GM21390 (cell line): ENCODE results near the gene TMOD1.
A peak's percentile ranks its signal among the peaks of the same experiment; 100 is the strongest.

ENCODE experiments used
- ATAC-seq: cut with Tn5 transposase; IDR thresholded peaks from one replicate; pipeline ENCODE4 v1.9.1; 2021; ENCODE audit not compliant: unreplicated experiment

The TMOD1 gene

DNA sequence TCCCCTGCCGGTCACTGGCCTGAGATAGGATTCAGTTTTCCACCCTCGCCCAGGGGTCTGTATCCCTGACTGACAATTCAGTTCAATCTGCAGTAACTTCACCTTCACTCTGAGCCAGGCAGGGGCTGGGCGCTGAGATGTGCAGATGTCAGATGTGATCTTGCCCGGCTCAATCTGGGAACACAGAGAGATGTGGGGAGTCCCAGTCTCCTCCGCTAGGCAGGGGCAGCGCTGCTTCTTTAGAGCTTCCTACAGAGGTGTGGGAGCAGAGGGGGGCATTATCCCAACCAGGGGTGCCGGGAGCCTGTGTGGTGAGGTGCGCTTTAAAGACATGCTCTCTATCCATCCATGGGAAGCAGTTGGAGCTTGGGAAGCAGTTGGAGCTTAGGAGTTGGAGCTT, 14.6 kb downstream of the TMOD1 start:
- no peak for ATAC-seq

DNA sequence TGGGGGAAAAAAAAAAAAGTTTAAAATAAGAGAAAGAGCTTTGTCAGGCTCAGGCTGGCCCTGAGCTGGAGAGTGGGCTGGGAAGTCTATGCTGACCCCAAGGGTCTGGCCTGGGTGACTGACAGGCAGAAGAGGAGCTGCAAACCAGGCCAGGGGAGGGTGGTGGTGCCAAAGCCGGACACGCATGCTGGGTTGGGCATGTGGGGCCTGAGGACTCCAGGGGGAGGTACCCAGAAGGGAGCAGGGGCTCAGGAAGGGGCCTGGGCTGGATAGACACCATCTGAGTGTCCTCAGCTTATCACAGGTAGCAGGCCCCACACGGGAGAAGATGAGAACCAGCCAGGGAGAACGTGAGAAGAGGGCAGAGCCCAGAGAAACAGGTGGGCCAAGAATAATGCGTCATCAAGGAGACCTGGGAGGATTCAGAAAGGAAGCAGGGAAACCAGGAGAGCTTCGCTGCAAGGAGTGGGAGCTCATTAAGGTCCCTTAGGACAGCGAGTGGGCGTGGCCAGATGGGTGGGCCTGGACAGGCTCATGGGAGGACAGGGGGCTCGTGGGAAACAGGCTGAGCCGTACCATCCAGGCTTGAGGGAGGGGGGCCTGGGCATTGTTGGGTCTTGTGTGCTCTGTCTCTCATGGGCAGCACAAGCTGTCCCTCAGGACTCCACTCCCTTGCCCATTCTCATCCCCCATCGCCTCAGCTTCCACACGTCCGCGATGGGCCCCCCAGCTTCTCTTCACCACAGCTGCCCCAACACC, 16.0 kb downstream of the TMOD1 start:
- ATAC-seq: no peak

DNA sequence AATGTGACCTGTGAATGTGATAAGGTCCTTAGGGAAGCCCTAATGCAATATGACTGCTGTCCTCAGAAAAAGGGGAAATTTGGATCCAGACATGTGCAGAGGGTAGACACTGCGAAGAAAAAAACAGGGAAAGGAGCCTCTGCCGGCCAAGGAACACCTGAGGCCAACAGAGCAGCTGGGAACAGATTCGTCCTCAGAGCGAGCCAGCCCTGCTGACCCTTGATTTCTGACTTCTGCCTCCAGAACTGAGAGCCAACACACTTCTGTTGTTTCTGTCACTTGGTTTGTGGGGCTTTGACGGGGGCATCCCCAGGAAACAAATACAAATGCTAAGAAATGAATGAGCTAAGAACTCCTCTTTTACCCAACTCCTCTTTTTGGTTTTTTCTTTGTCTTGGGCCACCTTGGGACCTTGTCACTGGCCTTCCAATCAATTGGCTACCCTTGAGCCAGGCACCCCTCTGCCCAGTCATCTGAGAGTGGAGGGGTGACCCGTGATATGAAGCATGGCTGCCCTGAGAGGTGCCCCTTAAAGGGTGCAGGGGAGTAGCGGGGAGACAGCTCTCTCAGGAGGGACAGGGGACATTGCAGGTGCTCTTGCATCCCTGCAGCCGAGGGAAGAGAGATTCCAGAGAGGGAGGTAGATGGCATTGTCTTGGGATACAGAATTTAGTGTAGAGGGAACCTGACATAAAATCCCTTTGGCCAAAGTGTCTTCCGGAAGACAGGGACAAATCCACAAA, 16.9 kb downstream of the TMOD1 start:
- no peak for ATAC-seq

DNA sequence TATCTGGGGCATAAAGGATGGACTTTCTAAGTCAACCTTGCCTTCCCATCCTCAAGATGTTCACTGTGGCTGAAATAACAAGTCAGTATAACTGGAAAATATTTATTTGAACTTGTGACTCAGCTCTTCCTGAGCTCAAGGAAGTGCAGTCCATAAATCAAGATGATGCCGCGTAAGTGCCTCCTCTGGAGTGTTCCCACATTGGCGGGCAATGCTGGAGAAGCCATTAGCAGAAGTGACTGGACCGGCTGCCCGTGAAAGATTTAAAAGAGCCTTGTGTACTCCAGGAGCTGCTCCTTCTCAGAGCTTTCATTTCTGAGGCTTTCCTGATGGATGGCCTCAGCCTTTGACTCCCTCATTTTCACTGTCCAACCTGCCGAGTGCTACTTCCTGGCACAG, 17.4 kb downstream of the TMOD1 start:
- no peak for ATAC-seq

DNA sequence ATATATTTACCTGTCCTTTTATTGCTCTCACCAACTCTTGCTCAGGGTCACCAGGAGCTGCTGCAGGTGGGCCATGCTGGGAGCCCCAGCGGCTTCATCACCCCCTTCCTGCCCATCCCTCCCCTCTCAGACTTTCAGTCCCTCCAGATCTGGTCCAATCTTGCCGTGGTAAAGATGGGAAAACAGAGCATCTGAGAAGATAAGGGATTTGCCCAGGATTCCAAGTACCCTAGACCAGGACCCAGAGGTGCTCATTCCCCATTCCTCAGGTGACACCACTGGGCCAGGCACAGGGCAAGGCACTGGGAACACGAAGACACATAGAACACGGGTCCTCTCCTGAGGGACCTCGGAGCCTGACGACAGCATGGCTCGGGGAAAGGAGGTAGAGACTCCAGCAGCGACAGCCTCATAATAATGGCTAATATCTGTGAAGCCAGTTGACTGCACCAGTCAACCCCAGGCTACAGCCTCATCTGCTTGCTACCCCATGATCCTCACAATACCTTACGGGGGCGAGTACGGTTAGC, 18.0 kb downstream of the TMOD1 start:
- no peak for ATAC-seq

DNA sequence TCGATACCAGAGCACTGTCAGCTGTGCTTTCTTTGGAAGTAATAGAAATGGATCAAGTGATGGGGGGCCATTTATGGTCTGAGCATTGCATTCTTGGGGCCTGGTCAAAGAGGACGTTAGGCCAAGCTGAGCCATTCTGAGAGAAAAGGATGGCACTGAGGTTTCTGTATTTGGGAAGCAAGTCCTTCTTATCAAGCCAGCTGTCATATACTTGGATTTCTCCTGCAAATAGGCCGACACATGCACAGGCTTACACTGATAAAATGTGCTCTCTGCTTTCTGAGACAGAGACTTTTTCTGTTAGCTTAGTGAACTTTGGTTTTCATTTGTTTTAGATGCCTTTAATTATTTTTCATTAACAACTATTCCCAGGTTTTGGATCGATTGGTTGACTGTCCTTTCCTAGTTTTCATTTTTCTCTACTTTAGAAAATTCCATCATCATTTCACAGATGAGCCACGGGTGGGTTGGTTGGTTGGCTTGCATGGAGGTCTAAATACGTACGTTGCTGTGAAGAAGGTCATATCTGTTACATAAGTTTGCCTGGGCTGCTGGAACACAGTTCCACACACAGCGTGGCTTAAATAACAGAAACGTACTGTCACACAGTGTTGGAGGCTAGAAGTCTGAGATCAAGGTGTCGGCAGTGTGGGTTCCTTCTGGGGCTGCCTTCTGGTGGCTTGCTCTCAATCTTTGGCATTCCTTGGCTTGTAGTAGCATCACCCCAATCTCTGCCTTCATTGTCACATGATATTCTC, 20.3 kb downstream of the TMOD1 start:
- no peak for ATAC-seq

DNA sequence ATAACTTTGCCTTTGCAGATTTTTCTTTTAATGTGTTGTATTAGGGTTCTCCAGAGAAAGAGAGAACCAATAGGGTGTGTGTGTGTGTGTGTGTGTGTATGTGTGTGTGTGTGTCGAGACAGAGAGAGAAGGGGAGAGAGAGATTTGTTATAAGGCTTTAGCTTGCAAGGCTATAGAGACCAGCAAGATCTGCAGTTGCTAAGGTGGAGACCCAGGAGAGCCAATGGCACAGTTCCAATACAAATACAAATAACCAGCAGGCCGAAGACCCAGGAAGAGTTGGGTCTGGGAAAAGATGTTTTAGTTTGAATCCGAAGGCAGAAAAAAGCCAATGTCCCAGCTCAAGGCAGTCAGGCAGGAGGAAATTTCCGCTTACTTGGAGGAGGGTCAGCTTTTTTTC, 23.0 kb downstream of the TMOD1 start:
- no peak for ATAC-seq

DNA sequence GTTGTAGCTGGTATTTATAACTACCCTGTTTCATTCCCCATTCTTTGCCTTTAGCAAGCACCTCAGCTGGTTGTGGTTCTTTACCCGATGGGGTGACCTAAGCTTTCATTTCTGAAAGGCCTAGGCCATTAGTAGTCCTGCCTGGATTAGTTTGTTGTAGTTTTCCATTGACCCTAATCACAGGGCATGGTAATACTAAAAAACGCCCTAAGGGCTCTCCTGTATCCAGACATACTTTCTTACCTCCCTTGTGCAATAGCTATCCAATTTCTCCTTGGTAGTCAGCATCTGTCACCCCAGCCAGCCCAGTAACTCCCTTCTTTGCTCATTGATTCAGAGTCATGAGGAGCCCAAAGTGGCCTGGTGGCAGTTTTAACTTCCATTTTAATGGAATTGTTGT, 24.0 kb downstream of the TMOD1 start:
- no peak for ATAC-seq

DNA sequence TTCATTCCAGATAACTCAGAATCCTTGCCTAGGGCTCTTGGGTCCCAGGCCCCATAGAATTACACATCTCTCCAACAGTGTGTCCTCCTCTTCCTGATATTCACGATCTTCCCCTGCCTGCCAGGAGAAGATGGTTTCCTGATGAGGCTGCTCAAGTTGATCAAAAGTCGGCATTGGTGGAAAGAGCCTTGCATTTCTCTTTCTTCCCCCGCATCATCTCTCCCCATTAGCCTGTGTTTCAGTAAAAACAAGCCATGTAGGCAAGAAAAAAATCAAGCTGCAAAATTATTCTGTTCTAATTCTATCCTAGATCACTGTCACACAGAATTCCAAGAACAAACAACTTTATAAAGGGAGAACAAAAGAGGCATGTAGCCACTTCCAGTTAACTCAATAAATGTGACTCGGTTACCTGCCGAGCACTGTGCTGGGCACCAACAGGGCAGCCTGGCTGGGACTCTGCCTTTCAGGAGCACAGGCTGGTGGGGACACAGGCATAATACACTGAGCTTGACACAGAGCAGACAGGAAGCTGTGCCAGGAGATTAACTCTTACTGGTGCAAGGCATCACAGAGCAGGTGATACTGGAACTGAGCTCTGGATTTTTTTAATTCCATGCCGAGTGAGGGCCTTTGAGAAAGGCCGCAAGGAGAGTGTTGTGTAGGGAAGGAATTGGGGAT, 25.6 kb downstream of the TMOD1 start:
- no peak for ATAC-seq

DNA sequence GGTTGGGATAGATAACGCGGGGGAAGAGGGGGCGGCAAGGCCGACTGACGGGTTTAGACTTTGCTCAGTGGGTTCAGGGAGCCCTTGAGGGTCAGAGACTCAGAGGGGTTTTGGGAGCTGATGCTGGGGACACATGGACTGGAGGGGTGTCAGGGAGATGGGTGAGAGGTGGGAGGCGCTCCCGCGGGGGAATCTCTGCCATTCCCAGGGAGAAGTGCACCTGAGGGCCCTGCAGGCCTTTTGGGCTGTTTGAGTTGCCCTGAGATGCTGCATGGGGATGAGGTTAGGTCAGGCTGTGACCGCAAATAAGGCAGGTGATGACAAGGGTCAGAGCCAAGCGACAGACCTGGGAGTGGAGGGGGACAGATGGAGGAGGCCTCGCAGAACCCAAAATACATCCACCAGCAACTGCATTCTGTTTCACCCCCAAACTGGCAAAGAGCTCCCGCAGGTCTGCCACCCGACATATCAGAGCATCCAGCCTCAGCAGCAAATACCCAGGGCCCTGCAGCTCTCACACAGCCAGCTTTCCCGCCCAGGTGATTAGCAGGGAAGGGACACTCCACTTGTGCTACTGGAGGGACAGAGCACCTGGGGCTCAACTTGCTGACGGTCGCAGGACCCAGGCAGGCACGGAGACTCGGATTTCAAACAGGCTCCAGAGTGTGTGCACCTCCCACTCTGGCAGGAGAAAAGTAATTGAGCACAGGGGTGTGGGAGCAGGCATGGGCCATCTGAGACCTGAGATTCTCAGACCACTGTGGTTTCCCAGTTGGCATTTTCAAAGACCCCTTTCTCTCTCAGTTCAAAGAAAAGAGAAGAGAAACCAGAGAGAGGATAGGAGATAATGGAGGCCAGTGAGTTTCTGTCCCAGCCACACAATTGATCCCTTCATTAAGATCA, 26.4 kb downstream of the TMOD1 start:
- peak; percentile 47 for ATAC-seq

DNA sequence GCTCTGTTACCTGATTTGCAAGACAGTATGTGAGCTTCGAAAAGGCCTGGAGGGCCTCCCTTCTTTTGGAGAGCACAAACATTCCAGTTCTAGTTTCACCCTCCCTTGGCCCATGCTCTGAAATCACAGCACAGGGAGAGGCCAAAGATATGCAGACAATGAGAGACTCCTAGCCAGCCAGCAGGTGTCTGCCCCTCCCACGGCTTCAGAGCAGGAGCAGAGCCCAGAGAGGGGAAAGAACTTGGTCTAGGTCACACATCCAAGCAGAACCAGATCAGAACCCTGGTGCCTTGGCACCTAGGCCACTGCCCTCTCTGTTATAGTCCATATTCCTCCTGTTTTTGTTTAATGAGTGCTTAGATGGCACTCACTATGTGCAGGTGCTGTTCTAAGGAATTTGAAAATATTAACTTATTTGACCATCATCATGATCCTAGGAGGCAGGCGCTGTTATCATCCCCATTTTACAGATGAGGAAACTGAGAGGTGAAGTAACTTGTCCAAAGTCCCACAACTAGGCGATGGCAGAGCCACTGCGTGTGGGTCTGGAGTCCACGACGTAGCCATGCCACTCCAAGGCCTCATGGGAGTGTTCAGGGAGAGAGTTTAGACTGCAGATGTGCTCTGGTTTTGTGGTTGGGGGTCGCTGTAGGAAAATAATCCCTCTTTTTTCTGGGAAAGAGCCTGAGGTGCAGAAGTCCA, 27.2 kb downstream of the TMOD1 start:
- ATAC-seq: no peak

DNA sequence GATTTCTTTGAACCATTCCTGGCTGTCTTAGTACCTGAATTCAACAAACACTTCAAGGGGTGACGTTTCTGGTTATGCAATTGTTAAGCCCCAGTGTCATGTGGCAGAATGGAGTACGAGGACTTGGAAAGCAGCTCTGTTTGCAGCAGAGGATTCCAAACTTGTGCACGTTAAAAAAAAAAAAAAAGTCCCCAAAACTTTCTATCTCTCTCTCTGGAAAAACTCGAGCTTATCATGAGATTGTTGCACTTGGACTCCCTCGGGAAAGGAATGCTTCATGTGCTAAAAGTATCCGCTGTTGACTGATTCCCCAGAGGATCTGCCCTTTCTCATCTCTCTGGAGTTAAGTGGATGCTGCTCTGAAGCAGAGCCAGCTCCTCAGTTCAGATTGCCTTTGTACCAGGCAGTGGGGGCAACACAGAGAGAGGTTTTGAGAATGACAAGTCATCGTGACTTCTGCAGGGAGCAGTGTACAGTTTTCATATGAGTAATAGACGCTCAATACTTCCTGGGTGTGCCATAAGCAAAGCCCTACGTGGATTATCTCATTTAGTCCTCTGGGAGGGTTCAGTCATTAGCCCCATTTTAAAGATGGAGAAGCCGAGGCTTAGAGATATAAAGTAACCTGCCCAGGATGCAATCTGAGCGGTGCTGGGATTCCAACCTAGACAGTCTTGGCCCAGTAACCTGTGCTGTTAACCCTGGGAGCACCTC, 28.1 kb downstream of the TMOD1 start:
- peak; percentile 84 for ATAC-seq

DNA sequence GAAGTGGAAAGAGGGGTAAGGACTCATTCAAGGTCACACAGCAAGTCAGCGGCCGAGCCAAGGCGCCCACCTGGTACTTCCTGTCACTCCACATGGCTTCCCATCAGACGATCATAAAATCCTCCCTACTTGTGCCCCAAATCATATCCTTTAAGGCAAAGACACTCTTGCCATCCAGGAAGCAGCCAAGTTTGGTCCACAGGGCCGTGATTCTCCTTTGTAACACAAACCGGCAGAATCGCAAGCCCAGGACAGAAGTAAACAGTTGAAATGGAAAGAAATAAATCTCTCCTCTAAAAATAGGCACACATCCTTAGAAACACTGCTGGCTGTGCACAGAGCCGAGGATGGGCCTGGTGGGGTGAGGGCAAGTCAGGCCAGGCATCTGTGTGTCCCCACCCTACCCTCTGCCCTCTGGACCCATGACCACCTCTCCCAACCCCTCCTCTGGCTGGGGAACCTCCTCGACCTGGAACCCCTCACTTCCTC, 30.5 kb downstream of the TMOD1 start:
- ATAC-seq: no peak

DNA sequence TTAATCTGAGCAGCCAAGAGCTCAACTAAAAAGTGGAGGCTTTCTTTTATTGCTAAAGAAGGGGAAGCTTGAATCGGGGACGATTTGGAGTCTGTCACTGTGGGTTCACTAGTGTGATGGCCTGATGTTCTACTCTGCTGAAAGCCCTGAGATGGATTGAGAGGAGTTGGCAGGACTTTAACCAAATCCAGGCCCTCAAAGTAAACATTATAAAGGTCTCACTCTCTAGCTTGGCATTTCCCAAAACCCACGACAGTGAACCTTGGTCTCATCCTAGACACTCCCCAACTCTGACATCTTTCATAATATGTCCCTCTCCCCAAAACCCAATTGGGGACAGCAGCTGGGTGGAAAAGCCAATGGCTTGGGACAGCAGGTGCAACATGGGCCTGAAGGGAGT, 32.7 kb downstream of the TMOD1 start:
- no peak for ATAC-seq

DNA sequence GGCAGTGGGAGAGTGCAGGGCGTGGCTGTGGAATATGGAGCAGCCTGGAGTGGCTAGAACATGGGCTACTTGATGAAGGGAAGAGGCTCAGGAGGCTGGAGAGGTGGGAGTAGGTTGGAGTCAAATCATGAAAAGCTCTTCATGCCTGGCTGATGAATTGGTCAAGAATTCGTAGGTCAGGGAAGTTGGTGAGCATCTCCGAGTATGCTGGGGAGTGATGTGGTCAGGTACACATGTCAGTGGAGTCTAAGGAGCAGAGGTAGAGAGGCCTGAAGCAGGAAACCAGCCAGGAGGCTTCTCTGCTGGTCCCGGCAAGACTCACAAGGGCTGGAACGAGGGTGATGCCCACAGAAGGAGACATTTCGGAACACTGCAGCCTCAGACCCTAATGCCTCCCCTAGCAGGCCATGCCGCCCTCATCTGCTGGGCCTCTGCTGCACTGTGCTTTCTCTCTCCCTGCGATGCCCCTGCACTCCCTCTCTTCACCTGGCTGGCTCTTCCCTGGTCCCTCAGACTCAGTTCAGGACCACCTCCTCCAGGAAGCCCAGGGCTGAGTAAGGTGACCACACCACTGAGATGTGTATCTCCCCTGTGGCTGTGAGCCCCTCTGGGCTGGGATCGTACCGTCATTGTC, 33.6 kb downstream of the TMOD1 start:
- ATAC-seq: no peak

DNA sequence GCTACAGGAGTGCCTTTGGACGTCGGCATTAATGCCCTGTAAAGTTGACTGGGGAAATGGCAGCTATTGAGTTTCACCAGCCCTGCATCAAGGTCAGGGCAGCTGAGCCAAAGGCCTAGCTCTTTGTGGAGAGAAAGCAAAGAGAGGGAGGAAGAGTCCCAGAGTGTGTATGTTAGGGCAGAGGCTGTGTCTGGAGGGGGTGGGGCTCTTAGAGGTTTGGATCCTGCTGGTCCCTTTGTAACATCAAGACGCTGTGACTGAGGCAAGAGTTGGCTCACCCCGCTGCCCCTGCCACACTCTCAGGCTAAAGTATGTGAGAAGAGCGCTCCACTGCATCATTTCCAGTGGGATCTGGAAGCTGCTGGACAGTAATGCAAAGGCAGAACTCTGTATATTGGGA, 34.3 kb downstream of the TMOD1 start:
- ATAC-seq: no peak

DNA sequence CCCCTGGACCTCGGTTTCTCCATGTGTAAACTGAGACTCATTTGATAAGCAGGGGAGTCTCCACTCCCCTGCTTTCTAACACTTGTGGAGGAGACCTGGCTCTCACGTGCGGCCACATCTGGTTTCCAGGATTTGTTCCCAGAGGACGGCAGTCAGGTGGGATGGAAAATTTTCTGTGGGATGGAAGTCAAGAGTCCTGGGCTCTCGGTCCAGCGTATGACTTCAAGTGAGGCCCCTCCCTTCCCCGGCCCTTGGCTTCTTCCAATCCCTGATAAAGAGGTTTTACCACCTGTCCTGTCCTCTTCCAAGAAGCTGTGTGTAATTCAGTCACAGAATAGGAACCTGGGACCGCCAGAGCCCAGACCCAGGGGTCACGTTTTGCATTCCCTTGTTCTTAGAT, 35.0 kb downstream of the TMOD1 start:
- no peak for ATAC-seq

DNA sequence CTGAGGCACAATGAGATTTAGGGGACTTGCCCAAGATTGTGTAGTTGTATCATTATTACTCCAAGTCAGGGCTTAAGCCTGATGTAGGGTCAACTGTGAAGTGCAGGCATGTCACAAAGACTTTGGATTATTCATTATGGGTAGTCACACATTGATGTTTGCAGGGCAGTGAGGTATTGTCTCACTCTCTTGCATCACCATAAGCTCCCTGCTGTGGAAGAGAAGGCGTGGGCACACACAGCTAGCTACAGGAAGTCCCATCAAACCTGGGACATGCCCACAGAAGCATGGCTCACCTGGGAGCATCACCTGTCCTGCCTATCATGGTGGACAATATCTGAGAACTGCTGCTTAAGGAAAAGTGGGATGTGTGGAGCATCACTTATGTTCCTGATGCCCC, 42.1 kb downstream of the TMOD1 start:
- ATAC-seq: no peak
